Loucy (cell line): Measurements from ENCODE around the gene KRT38.

ENCODE experiments used
- CTCF ChIP-seq: fragments of 200-600 bp; sonication (generic); conservative IDR thresholded peaks from 2 replicates; pipeline ENCODE4 v1.5.1; 2014; ENCODE audit warnings: mild to moderate bottlenecking, antibody characterized with exemption, low read length
- EZH2phosphoT487 ChIP-seq: fragments of 200-600 bp; IDR thresholded peaks from 2 replicates; pipeline ENCODE4 v1.6.1; 2018; ENCODE audit warnings: antibody characterized with exemption, mild to moderate bottlenecking, moderate library complexity, borderline replicate concordance

DNA sequence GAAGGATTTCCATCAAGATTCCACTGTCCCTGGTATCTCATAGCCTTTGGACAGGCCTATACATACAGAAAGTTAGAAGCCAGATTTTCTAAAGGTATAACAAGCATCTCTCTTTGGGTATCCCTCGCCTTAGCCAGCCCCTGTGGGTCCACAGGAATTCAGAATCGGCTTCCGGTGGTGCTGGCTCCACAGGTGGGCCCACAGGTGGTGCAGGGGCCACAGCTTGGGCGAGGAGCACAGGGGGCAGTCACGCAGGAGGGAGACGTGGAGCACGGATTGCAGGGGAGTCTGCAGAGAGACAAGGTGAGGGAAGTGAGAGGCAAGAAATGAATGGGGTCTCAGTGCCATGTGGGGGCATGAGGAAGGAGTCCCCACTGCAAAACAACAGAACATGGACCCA, 3.5 kb downstream of the KRT38 start:
- TF ChIP-seq CTCF (no peak), EZH2phosphoT487 (no peak)
